Duodenal mucosa (tissue), 2 donors: Measurements from ENCODE around the gene ZNF205.
"Not testable (repeated sequence)": the region's sequence is repeated elsewhere in the genome, so short reads cannot be mapped to it uniquely, and the experiment has no call there.

Experiments
- H3K27ac ChIP-seq: one replicate; pipeline ENCODE4 v1.7.0; 2013; ENCODE audit warnings: low read depth, low read length
- H3K27me3 ChIP-seq, 2 donors: one replicate each; pipeline ENCODE4 v1.7.0; 2013; ENCODE audit warnings: low read length in 2 of 2, control low read depth in 1 of 2; ENCODE audit not compliant: insufficient read depth in 2 of 2, control insufficient read depth in 1 of 2
- H3K36me3 ChIP-seq, 2 donors: one replicate each; pipeline ENCODE4 v1.7.0; 2013; ENCODE audit warnings: low read length in 2 of 2, control low read depth in 1 of 2; ENCODE audit not compliant: insufficient read depth in 2 of 2, control insufficient read depth in 1 of 2
- H3K4me1 ChIP-seq, 2 donors: one replicate each; pipeline ENCODE4 v1.7.0; 2013; ENCODE audit warnings: low read length in 2 of 2, control low read depth in 1 of 2; ENCODE audit not compliant: insufficient read depth in 2 of 2, control insufficient read depth in 1 of 2
- H3K4me3 ChIP-seq, 2 donors: one replicate each; pipeline ENCODE4 v1.7.0; 2013; ENCODE audit warnings: low read length in 2 of 2, low read depth in 1 of 2
- H3K9ac ChIP-seq, 2 donors: one replicate each; pipeline ENCODE4 v1.7.0; 2013; ENCODE audit warnings: low read length in 2 of 2, low read depth in 1 of 2
- H3K9me3 ChIP-seq, 2 donors: one replicate each; pipeline ENCODE4 v1.7.0; 2013; ENCODE audit warnings: low read length in 2 of 2, control low read depth in 1 of 2; ENCODE audit not compliant: control insufficient read depth in 1 of 2

The ZNF205 gene

GRCh38 chr16:3157229-3158025, 45.0 kb downstream of the ZNF205 start:
- Histone ChIP-seq H3K9ac (peak overlapping the region; percentile 74 to 85), H3K9me3 (no peaks in the 10 kb centered on the region), H3K27me3 (no peaks in the 10 kb centered on the region), H3K4me1 (peaks cover 2 to 24% of the 10 kb centered on the region in 2 donors), H3K4me3 (peak overlapping the region; percentile 79 to 91), H3K36me3 (no peaks in the 10 kb centered on the region), H3K27ac (peak overlapping the region; percentile 75)

GRCh38 chr16:3158026-3158509, 45.7 kb downstream of the ZNF205 start:
- H3K9me3 ChIP-seq, result no peaks in the 10 kb centered on the region
- peak overlapping the region; percentile 79 to 91 for H3K4me3 ChIP-seq
- H3K36me3 ChIP-seq, result no peaks in the 10 kb centered on the region
- peak overlapping the region; percentile 74 to 85 for H3K9ac ChIP-seq
- peak overlapping the region; percentile 75 for H3K27ac ChIP-seq
- no peaks in the 10 kb centered on the region for H3K27me3 ChIP-seq
- peaks cover 0 to 21% of the 10 kb centered on the region in 2 donors for H3K4me1 ChIP-seq

- H3K4me3 ChIP-seq, result peak overlapping the region; percentile 79 to 91
- H3K27me3 ChIP-seq, result no peaks in the 10 kb centered on the region
- H3K27ac ChIP-seq, result peak overlapping the region; percentile 75
- peaks cover 0 to 21% of the 10 kb centered on the region in 2 donors for H3K4me1 ChIP-seq
- no peaks in the 10 kb centered on the region for H3K9me3 ChIP-seq
- H3K9ac ChIP-seq, result peak overlapping the region; percentile 74 to 86
- no peaks in the 10 kb centered on the region for H3K36me3 ChIP-seq
Measured at GRCh38 chr16:3158510-3159314, 46.3 kb downstream of the ZNF205 start.

- Histone ChIP-seq H3K9me3 (no peaks in the 10 kb centered on the region), H3K4me3 (peak overlapping the region in 1 of 2 donors; percentile 32), H3K9ac (peak overlapping the region in 1 of 2 donors; percentile 54), H3K36me3 (no peaks in the 10 kb centered on the region), H3K27me3 (no peaks in the 10 kb centered on the region), H3K4me1 (peaks cover 0 to 26% of the 10 kb centered on the region in 2 donors), H3K27ac (no peak overlapping the region)
Measured at GRCh38 chr16:3161235-3162018, 49.0 kb downstream of the ZNF205 start.

- H3K4me1 ChIP-seq, result peaks cover 0 to 18% of the 10 kb centered on the region in 2 donors
- H3K9me3 ChIP-seq, result no peaks in the 10 kb centered on the region
- no peaks in the 10 kb centered on the region for H3K36me3 ChIP-seq
- peaks cover 12 to 14% of the 10 kb centered on the region in 2 donors for H3K27me3 ChIP-seq
- no peak overlapping the region for H3K9ac ChIP-seq
- H3K27ac ChIP-seq, result no peak overlapping the region
- H3K4me3 ChIP-seq, result no peak overlapping the region
Measured at GRCh38 chr16:3164121-3164991, 52.0 kb downstream of the ZNF205 start.

GRCh38 chr16:3165111-3165822, 52.9 kb downstream of the ZNF205 start:
- H3K4me3 ChIP-seq, result peak overlapping the region; percentile 54

GRCh38 chr16:3166505-3166886, 54.1 kb downstream of the ZNF205 start:
- no peak overlapping the region for H3K27ac ChIP-seq
- no peak overlapping the region for H3K4me3 ChIP-seq
- peaks cover 11% of the 10 kb centered on the region in 2 donors for H3K4me1 ChIP-seq
- peaks cover 33 to 35% of the 10 kb centered on the region in 2 donors for H3K27me3 ChIP-seq
- H3K9ac ChIP-seq, result no peak overlapping the region
- H3K36me3 ChIP-seq, result no peaks in the 10 kb centered on the region
- H3K9me3 ChIP-seq, result no peaks in the 10 kb centered on the region

More at GRCh38 chr16:3165111-3165822, 52.9 kb downstream of the ZNF205 start:
- no peaks in the 10 kb centered on the region for H3K9me3 ChIP-seq
- peaks cover 20 to 23% of the 10 kb centered on the region in 2 donors for H3K27me3 ChIP-seq
- no peaks in the 10 kb centered on the region for H3K36me3 ChIP-seq
- H3K9ac ChIP-seq, result peak overlapping the region in 1 of 2 donors; percentile 35
- H3K27ac ChIP-seq, result no peak overlapping the region
- peaks cover 0 to 9% of the 10 kb centered on the region in 2 donors for H3K4me1 ChIP-seq

GRCh38 chr16:3168729-3169128, 56.3 kb downstream of the ZNF205 start:
- peaks cover 48 to 49% of the 10 kb centered on the region in 2 donors for H3K27me3 ChIP-seq
- not testable (repeated sequence) for H3K4me3 ChIP-seq, H3K9me3 ChIP-seq, H3K9ac ChIP-seq, H3K36me3 ChIP-seq, H3K27ac ChIP-seq
- peaks cover 16 to 18% of the 10 kb centered on the region in 2 donors for H3K4me1 ChIP-seq
